ENCODE measurements around the gene GMPR2.

DNA sequence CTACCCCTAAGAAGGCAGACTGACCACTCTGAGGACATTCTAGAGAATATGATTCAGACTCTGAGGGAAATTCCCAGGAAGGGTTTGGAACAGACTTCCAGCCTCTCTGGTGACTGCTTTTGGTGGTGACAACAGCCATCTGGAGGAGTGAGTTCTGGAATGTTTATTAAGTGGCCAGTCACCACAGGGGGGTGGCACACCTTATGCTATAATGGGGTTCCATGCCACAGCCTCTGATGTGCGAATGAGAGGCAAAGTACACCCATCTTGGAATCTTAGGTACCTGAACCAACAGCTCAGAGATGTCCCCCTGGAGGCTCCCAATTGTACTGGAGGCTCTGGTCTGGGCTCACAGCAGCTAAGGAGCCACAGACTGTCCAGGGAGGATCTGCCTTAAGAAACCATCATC lies 19.2 kb downstream of the GMPR2 start:
- TF ChIP-seq, protein P1, sequence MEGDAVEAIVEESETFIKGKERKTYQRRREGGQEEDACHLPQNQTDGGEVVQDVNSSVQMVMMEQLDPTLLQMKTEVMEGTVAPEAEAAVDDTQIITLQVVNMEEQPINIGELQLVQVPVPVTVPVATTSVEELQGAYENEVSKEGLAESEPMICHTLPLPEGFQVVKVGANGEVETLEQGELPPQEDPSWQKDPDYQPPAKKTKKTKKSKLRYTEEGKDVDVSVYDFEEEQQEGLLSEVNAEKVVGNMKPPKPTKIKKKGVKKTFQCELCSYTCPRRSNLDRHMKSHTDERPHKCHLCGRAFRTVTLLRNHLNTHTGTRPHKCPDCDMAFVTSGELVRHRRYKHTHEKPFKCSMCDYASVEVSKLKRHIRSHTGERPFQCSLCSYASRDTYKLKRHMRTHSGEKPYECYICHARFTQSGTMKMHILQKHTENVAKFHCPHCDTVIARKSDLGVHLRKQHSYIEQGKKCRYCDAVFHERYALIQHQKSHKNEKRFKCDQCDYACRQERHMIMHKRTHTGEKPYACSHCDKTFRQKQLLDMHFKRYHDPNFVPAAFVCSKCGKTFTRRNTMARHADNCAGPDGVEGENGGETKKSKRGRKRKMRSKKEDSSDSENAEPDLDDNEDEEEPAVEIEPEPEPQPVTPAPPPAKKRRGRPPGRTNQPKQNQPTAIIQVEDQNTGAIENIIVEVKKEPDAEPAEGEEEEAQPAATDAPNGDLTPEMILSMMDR (IDR thresholded peaks at IDR 0.05), result no peak
- no peak for TF ChIP-seq POLR2AphosphoS5 (IDR thresholded peaks at IDR 0.05; ENCODE audit: insufficient read depth in 1 of 2, low read depth in 1 of 2)
